AG09309 (cell line): ENCODE results near the gene DCUN1D3.

Experiments
- DNase-seq: peaks from one replicate; pipeline ENCODE4 v3.0.0-alpha.2; 2010; ENCODE audit warnings: low read depth
- H3K4me3 ChIP-seq: 2 replicates; pipeline ENCODE4 v1.5.1; 2011; ENCODE audit warnings: mild to moderate bottlenecking, low read depth, low read length, moderate library complexity; ENCODE audit not compliant: control insufficient read depth
- CTCF ChIP-seq: IDR thresholded peaks from 2 replicates; pipeline ENCODE4 v1.5.1; 2011; ENCODE audit warnings: mild to moderate bottlenecking, low read depth, low read length, inconsistent platforms; ENCODE audit not compliant: insufficient read depth, control insufficient read depth; ENCODE audit errors: missing control alignments

DCUN1D3 gene

GRCh38 chr16:20918486-20919239, 18.5 kb upstream of the DCUN1D3 start:
- TF ChIP-seq CTCF: no peak

GRCh38 chr16:20916942-20917341, 16.8 kb upstream of the DCUN1D3 start:
- DNase-seq: no peak
- no peak for TF ChIP-seq CTCF

More at GRCh38 chr16:20918486-20919239, 18.5 kb upstream of the DCUN1D3 start:
- no peak for DNase-seq
- H3K4me3 ChIP-seq: no peak overlapping the region

GRCh38 chr16:20916289-20916688, 16.1 kb upstream of the DCUN1D3 start:
- DNase-seq: no peak
- H3K4me3 ChIP-seq: no peak overlapping the region
- TF ChIP-seq CTCF: no peak

More at GRCh38 chr16:20916942-20917341, 16.8 kb upstream of the DCUN1D3 start:
- no peak overlapping the region for H3K4me3 ChIP-seq

GRCh38 chr16:20911361-20911760, 11.2 kb upstream of the DCUN1D3 start:
- no peak overlapping the region for H3K4me3 ChIP-seq
- TF ChIP-seq CTCF: no peak
- DNase-seq: no peak

- DNase-seq: peak; percentile 93
- H3K4me3 ChIP-seq: no peak overlapping the region
Observed at GRCh38 chr16:20910781-20911321, 10.7 kb upstream of the DCUN1D3 start.

More at GRCh38 chr16:20910781-20911321, 10.7 kb upstream of the DCUN1D3 start:
- no peak for TF ChIP-seq CTCF
